ENCODE data around the gene ARHGEF4.

Gene ARHGEF4

DNA sequence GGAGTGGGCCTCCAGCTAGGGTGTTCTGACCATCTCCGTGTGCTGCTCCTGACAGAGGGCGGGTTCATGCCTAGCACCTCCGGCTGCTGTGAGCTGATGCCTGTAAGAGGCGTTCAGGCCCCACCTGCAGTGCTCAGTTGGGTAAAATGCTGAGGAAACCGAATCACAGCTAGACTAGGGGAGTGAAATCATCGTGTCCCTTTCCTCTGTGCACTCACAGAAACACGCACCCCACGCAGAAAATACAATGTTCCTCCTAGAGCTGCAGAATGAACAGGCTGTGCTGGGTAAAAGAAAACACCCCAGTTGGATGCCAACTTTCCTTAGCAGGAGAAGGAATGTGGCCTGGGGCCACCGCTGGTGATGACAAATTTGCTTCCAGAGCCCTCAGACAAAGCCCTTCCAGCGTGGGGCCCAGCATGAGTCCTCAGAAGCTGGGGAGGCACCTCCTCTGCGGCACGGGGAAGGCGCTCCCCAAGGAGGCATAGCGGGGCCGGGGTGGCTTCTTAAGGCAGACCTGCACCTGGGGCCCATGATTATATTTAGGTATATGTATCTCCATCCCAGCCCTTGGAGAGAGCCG lies 16.3 kb upstream of the ARHGEF4 start:
- no peak for DNase-seq

DNA sequence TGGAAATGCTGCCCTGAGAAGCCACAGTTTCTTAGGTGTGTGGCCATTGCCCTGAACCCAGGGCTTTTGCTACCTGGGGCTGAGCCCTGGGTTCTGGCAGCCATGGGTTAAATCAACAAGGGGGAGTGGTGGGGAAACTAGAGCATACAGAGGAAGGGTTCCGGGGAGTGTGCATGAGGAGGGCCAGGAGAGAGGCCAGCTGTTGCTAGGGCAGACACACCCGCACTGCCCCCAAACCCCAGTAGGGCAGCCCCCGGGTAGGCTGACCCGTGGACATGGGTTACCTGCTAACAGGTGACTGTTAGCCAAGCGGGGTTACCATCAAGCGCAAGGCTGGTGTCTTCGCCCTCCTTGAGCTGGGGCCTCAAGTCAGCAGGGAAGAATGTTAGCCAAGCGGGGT lies 14.8 kb upstream of the ARHGEF4 start:
- DNase-seq: no peak

DNA sequence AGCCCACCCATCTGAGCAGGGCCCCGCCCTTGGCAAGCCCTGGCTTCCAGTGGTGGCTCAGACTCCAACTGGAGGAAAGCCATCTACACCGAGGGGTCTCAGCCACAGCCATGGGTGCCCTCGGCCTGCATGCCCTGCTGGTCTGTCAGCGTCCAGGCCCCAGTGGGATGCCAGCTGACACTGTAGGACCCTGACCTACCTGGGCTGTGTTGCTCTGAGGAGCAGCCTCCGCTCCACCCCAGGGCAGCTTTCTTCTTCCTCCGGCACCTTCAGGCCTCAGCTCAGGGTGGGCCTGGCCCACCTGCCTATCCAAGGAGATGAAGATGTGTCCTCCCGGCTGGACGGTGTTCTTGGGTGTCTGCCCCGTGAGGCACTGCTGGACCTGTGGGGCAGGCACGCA lies 13.9 kb upstream of the ARHGEF4 start:
- DNase-seq: no peak

DNA sequence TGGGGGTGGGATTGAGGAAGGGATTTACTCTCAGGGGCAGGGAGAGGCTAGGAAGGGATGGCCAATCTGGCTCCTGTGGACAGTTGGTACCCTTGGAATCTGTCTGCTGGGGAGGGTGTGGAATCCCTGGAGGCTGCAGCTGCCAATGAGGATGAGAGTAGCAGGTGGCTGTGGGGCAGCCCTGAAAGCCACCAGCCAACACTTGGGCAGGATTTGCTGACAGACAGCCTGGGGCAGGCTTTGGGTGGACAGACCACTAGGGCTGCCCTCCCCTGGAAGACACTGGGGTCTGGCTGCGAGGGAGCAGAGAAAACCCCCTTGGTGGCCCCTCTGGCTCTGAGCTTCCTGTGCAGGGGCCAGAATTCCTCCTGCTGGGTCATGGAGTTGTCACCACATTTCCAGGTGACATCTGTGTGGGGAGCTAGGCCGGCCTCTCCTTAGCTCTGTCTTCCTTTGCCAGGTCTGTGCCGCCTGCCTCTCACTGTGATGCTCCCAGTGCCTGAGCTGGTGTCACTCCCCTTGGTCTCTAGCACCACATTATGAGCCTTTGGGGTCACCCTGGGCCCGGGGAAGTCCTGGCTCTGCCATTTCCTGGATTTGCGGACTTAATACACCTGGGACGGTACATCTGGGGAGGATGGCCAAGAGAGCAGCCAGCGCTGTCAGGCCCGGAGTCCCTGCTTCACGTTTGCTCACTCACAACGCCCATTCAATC lies 13.4 kb upstream of the ARHGEF4 start:
- DNase-seq: no peak

DNA sequence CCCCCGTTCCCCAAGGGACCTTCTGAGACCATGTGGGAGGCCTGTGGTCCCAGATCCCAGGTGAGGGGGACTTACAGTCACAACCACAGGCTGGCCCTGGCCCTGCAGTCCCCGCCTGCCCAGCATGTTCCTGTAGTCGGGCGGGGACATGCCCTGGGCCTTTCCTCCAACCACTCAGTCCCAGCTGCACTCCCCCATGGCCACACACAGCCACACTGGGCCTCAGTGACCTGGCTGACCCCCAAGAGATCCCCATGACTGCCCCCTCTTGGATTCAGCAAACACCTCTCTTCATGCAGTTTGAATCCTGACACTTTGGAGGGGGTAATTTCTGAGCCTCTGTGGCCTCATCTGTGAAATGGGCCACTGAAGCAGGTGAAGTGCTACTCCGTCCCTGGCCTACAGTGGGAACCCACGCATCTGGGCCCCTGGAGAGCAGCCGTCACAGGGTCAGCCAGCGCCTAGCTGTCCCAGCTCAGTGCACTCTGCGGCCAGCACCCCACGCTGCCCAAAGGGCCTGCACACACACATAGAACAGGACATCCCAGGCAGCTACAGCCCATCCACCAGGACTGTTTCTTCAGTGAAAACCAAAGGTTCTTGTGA lies 12.7 kb upstream of the ARHGEF4 start:
- no peak for DNase-seq

DNA sequence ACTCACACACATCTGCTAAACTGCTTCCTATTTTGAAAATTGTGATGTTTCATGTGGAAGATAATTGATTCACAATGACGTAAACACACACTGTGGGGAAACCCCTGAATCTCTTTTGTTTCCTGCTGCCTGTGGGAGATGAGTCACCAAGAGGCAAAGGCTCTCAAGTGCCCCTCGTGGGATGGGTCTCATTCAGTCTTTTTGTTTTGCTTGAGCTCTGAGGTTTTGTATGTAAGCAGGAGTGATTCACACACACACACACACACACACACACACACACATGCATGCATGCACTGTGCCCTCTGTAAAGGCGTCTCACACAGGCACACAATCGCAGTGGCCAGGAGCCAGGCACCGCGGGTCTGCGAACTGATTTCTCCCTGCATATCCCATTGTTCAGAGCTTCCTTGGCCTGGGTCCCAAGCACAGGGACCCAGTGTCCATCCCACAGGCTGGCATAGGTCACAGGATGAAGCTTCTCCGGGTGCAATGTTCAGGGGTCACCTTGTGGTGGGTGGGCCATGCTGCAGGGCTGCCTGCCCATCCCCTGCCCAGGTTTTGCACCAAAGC lies 12.1 kb upstream of the ARHGEF4 start:
- peak; percentile 64 for DNase-seq

DNA sequence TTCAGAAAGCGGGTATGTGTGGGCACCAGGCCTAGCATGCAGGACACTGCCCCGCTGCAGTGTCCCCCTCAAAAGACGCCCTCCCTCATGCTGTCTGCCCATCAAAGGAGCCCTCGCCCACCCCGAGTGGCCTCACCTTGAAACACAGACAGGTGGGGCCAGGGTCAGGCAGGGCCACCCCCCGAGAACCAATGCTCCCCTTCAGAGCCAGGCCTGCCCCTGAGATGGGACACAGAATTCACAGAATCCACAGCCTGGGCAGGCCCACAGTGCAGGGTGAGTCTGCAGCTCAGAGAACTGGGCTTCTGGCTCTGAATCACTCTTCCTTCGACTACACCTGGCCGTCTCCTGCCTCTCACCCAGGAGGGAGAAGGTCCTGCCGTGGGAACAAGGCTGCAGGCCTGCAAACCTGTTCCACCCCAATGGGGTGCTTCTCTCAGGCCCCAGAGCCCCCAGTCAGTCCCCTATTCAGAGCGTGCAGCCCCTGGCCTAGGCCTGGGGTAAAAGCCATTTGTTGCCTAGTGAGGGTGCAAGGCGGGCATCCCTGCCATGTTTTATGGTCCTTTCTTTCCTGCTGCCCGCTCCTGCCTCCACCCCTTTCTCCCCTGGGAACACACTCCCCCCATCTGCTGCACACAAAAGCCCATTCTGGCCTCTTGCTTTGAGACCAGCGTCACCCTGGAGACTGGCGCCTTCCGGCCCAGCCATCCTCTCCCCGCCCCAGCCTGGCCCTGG lies 11.3 kb upstream of the ARHGEF4 start:
- no peak for DNase-seq

DNA sequence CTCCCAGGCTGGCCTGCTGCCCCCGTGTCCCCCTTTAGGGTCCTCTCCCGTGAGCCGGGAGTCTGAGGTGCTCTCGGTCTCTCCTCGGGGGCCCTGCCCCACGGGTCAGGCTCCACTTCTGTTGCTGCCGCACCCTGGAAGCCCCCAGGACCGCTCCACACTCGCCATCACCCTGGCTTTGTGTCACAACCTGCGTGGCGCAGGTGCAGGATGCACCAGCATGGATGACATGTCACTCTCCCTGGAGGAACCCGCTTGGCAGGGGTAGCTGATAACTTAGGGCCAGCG lies 10.8 kb upstream of the ARHGEF4 start:
- no peak for DNase-seq

DNA sequence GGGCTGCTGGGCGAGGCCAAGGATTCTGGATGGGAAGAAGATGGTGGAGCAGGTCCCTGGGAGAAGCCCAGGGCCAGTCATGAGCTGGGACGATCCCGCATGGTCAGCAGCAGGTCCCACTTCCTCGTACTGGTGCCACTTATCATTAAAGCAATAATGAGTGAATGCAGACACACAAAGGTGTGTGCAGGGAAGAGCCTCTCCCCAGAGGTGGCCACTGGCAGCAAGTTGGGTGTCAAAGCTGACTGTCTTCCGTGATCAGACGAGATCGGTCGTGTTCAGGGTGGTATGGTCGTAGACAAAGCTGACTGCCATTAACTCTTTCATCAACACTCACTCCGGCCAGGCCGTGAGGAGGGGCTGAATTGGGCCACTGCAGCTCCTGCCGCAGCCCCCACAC lies 10.3 kb upstream of the ARHGEF4 start:
- DNase-seq: no peak

DNA sequence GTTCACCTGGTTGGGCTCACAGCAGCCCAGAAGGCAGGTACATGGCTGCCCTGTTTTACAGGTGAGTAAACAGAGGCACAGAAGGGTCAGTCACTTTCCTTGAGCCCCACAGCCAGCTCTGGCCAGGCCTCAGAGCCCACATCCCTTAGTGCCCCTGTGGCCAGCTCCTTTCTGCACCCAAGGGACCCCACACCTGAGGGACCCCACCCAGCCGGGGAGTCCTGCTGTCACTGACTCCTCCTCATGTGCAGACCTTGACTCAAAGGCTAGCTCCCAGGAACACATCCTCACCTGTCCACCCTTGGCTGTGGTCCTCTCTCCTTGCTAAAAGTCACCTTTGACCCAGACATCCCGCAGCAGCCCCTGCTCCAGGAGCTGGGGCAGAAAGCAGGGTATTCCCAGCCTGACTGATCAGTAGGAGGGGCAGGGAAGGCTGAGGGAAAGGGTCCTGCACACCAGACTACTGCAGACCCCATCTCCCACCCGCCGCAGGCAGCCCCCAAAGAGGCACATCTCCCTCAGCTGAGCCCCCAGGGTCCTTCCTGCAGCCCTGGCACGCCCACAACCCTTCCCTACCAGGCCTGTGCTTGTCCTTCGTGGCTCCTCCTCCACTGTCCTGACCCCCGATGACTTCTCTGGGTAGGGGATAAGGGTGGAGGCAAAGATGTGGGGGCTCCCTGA lies 9.8 kb upstream of the ARHGEF4 start:
- no peak for DNase-seq

DNA sequence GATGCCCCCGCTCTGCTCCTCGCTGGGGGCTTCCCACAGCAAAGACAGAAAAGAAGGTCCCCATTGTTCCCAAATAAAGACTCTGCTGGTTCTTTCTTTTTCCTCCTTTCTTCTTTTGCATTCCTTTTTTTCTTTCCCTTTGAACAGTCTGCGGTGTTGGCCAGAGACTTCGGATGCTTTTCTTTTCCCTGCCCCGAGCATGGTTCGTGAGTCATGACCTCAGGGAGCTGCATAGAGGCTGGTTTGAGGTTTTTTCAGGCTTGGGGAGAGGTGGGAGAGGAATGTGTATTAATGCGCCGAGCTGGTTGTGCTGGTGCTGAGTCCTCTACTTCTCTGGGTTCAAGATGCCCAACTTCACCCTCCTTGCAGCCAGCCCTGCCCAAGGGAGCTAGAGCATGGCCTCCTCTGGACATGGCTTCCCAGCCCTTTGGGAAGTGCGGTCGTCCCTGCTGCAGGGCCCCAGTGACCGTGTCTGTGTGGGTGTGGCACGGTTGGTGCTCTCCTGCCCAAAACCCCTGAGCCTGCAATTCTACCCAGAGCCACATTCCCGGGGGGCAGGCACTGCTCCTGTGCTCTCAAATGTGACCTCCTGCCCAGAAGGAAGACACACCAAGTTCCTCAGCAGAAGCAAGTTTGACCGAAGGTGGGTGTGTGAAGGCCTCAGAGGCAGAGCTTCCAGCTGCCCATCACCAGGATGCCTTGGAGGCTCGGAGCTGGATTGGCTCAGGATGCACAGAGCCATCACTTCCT lies 9.0 kb upstream of the ARHGEF4 start:
- no peak for DNase-seq

DNA sequence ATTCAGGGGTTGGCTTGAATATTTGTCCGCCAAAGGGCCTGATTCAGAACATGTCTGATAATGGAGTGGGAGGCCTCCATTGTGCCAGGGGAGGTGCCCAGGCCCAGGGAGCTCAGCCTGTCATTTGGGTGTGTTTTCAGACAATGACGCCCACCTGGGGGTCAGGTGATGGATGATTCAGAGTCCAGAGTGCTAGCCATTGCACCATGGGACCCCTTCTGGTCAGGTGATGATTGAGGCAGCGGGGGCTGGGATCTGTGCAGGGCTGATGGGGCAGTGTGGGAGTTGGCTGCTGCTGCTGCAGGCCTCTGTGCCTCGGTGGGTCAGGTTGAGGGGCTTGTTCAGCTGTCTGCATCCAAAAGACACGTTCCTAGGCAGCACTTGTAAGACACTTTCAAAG lies 8.3 kb upstream of the ARHGEF4 start:
- no peak for DNase-seq

DNA sequence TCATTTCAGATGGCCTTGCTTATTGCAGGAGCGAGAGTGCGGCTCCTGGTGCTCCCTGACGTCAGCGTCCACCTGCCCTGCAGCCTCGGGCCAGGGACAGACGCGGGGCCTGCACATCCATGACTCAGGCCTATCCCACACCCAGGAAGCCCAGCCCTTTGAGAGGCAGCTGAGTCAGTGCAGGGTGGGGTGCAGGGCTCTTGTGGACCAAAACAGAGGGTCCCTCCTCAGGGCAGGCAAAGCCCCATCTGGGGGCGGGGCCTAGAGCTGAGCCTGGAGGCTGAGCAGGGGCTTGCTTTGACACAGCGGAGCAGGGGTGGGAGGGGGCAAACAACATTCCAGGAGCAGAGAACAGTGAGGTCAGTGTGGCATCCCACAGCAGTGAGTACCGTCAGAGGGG lies 7.7 kb upstream of the ARHGEF4 start:
- DNase-seq: no peak

DNA sequence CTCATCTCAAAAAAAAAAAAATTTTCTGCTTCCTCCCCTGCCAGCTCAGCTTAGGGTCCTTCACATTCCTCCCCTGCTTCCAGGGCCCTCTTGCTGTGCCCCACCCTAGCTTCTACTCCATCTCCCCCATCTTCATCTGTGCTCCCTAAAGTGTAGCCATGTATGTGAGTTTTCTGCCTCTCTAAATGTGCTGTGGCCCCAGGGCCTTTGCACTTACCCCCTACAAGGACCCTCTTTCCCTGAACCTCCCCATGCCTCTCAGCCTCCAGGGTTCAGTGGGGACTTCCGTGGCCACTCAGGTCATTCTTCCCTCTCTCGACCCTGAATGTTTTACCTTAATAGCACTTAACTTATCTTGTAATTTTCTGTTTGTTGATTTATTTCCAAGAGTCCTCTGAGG lies 6.2 kb upstream of the ARHGEF4 start:
- no peak for DNase-seq

DNA sequence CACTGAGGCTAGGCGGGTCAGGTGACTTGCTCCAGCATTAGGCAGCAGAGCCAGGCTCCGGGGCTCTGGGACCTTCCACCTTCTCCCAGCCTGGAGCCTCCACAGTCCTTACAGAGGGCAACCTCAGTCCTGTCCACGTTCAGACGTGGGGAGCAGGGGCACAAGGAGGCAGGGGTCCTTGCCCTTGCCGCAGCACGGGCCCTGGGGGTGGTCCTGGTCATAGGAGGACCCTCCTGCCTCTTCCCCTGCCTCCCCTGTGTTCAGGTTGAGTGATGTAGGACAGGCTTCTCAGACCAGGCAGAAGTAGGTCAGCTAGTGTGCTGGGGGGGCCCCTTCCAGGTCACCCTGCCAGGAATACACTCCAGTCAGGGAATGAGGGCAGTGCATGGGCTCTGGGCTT lies 5.4 kb upstream of the ARHGEF4 start:
- DNase-seq: no peak

DNA sequence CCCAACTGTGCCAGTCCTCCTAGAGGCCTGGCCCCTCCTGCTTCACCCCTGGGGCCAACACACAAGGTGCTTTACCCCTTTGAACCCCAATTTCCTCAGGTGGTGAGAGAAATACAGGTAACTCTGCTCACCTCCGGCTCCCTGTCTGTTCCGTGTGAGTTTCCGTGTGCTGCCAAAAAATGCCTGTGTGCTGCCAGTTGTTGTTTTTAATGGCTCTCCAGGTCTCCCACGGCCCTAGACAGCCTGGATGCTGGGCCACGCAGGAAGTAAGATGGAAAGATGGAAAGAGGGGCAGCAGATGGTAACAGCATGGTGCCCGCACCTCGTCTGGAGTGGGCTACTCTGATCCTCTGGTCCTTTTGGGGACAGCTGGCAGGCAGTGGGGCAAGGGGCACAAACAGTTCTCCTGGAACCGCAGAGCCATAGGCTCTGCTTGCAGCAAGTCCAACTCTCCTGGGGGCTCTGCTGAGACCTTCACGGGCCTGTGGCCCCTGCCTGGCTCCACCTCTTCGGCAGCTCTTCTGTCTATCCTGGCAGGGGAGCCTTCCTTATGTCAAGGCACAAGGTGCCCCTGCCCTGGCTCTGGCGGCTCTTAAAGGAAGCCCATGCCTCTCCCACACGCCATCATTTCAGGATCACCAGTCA lies 4.3 kb upstream of the ARHGEF4 start:
- DNase-seq: no peak

DNA sequence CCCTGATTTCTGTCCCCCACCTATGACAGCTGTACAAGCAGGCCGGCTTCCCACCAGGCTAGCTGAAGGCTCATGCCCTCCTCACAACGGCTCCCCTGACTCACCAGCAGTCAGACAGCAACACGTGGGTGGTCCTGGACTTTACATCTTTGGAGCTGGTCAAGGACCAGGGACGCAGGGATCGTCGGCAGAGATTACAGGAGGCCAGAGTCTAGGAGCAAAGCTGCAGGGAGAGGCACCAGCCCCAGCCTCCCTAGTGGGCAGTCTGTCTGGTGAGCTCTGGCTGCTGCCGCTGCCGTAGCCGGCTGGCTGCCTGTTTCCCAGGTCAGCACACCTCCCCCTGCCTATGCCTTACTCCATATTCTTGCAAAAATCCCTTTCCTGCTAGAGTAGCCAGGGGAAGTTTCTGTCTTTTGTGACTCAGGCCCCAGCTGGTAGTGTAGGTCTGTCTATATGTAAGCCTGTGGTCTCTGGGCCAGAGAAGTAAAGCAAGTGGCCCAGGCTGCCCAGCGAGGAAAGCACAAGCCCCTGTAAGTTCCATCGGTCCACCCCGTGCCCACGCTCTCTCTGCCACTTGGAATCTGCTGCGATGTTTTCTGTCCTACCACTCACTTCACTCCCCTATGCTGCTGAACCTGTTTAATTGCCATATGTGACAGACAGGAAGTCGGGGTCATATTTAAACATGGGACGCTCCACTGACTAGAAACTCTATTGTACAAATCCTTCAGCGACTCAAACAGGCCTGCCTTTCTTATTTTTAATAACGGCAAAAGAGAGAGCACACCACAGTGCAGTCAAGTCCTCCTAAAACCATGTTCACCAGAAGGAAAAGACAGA lies 2.4 kb upstream of the ARHGEF4 start:
- no peak for DNase-seq

DNA sequence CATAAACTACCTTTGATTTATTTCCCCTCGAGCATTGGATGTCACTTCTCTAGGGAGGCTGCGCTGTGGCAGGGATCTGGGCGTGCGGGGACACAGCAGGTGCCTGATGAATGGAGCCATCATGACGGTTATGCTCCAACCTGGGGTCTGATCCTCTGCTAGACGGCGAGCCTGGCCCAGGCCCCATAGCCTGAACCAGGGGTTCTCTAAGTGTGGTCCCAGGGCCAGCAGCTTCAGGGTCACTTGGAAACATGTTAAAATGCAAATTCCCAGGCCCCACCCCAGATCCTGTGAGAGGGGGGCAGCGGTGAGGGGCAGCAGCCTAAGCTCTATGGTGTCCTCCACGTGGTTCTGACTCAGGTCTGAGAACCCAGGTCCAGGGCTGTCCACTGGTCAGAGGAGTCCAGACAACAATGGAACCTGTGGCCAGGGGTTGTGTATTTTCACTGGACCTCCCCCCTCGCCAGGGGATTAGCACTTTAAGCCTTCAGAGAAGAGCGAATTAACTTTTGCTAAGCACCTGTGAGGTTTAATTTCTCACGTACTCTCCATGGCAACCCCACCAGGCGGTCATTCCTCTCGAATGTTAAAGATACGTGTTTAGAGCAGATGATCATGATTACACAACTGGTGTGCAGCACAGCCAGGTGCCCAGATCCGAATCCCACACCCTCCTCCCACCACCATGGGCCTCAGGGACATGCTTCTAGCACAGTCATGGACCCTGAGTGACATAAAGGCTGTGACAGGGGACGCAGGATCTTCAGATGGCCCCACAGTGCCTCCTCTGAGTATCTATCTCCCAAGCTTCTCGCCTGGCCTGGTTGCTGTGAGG lies 1.6 kb upstream of the ARHGEF4 start:
- DNase-seq: no peak

DNA sequence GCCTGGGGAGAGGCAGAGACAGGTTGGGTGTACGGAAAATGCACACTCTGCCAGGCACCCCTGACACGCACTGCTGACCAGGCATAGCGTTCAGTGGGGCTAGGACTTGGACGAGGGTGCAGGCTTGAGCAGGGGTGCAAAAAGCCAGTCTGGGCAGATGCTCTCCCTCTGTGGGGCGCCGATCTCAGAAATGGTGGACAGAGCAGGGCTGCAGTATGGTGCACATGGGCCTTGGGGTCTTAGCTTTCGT lies 1.0 kb upstream of the ARHGEF4 start:
- no peak for DNase-seq

DNA sequence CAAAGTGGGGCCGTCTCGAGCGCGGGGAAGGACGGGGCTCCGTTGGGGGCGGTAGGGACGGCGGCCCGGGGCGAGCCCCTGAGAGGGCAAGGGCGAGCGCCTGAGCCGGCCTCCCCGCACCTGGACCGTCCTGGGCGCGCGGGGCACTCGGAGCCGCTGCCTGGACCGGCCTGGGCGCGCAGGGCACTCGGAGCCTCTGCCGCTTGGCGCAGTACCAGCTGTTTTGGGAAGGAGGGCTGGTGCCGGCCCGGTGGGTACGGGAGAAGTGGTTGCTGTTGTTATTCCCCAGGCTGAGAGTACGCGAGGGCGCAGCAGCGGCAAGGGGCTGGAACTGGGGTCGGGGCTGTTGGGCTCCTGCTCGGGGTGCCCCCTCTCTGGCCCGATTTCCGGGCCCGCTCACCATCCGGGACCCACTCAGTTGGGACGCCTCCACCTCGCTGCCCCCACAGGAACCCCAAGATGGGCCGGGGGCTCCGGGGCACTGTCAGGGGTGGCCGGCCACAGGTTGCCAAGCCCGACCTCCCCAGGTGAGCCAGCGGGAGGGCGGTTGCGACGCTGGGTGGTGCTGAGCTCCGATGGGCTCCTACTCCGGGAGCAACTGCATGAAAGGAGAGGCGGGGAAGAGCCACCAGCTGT lies 579 bp downstream of the ARHGEF4 start:
- no peak for DNase-seq

Data from NCI-H2107 (cell line).